GM18870 (cell line): ENCODE data around the gene OR56B1.

Experiments
- ATAC-seq: cut with Tn5 transposase; IDR thresholded peaks from one replicate; pipeline ENCODE4 v1.9.1; 2021; ENCODE audit warnings: moderate library complexity; ENCODE audit not compliant: unreplicated experiment

OR56B1 gene

GRCh38 chr11:5726351-5726750, 9.9 kb upstream of the OR56B1 start:
- no peak for ATAC-seq

- ATAC-seq: no peak
Observed at GRCh38 chr11:5727691-5728090, 8.6 kb upstream of the OR56B1 start.

- no peak for ATAC-seq
Observed at GRCh38 chr11:5737091-5737490, 843 bp downstream of the OR56B1 start.

GRCh38 chr11:5737670-5738392, 1.6 kb downstream of the OR56B1 start:
- no peak for ATAC-seq

- ATAC-seq: no peak
Observed at GRCh38 chr11:5738431-5738830, 2.2 kb downstream of the OR56B1 start.

- no peak for ATAC-seq
Observed at GRCh38 chr11:5746614-5747013, 10.4 kb downstream of the OR56B1 start.

GRCh38 chr11:5749836-5750235, 13.6 kb downstream of the OR56B1 start:
- no peak for ATAC-seq

- no peak for ATAC-seq
Observed at GRCh38 chr11:5753943-5754342, 17.7 kb downstream of the OR56B1 start, which contains the start of gene OR52N4. OR52N4 (plus strand) TSS chr11:5754243; CDS start chr11:5754741, 498 bp downstream.

- ATAC-seq: no peak
Observed at GRCh38 chr11:5767056-5767455, 30.8 kb downstream of the OR56B1 start.

- ATAC-seq: no peak
Observed at GRCh38 chr11:5783255-5783654, 47.0 kb downstream of the OR56B1 start, which contains the start of gene OR52N5. OR52N5 (minus strand) TSS chr11:5783355; CDS start chr11:5778634, 4,721 bp downstream.
